Astrocyte of the spinal cord (primary cell): ENCODE results near the gene PYGL.
A peak's percentile ranks its signal among the peaks of the same experiment; 100 is the strongest.
"Not testable (repeated sequence)": the region's sequence is repeated elsewhere in the genome, so short reads cannot be mapped to it uniquely, and the experiment has no call there.

Experiments
- DNase-seq: peaks from one replicate; pipeline ENCODE4 v3.0.0; 2011; ENCODE audit warnings: low read depth, low spot score
- H3K4me3 ChIP-seq: 2 replicates; pipeline ENCODE4 v1.5.1; 2011; ENCODE audit warnings: low read depth, mild to moderate bottlenecking, low read length, moderate library complexity
- in situ Hi-C: cut with HindIII; loops from 2 replicates; pipeline ENCODE4 v1.10.0; 2017; ENCODE audit warnings: low sequenced_read_pairs
- TF ChIP-seq, protein P1 (sequence below): IDR thresholded peaks from 2 replicates; pipeline ENCODE4 v1.5.1; 2012; ENCODE audit warnings: low read depth, mild to moderate bottlenecking, low read length, inconsistent platforms

The PYGL gene

DNA sequence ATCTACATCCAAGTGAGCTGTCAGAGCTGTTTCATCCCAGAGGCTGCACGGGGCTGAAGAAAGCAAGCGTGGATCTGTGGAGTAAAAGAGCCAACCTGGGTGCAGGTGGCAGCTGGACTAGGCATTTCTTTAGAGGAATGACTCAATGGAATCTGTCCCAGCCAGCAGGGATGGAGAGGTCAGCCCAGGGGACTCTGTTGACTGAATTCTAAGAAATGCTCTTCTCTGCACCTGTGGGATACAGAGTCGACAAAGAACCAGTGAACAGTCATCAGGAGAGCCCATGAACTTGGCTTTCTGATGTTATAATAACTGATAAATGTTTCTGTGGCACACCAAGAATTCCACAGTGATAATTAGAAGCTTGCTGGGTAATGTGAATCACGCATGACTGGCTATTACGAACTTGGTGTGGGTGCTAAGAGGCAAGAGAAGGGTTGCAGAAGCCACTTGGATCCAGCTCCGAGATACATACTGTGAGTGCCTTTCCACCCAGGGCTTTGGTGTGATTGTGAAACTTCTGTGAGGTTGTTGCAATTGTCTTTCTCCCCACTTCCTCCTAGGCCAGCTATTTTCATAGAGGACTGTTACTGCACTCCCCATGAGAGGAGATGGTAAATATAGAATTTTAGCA lies 16.2 kb downstream of the PYGL start:
- in situ Hi-C loops, result no loop called here
- TF ChIP-seq, protein P1, sequence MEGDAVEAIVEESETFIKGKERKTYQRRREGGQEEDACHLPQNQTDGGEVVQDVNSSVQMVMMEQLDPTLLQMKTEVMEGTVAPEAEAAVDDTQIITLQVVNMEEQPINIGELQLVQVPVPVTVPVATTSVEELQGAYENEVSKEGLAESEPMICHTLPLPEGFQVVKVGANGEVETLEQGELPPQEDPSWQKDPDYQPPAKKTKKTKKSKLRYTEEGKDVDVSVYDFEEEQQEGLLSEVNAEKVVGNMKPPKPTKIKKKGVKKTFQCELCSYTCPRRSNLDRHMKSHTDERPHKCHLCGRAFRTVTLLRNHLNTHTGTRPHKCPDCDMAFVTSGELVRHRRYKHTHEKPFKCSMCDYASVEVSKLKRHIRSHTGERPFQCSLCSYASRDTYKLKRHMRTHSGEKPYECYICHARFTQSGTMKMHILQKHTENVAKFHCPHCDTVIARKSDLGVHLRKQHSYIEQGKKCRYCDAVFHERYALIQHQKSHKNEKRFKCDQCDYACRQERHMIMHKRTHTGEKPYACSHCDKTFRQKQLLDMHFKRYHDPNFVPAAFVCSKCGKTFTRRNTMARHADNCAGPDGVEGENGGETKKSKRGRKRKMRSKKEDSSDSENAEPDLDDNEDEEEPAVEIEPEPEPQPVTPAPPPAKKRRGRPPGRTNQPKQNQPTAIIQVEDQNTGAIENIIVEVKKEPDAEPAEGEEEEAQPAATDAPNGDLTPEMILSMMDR, result no peak

GRCh38 chr14:50926851-50927386 lies 17.4 kb downstream of the PYGL start:
- TF ChIP-seq, protein P1, result no peak
- no peak for DNase-seq
- no peak overlapping the region for H3K4me3 ChIP-seq
- in situ Hi-C loops, result no loop called here

More for the DNA sequence above, 16.2 kb downstream of the PYGL start:
- no peak overlapping the region for H3K4me3 ChIP-seq
- peak; percentile 63 for DNase-seq

- in situ Hi-C loops, result no loop called here
- no peak for DNase-seq
- TF ChIP-seq, protein P1, result no peak
- H3K4me3 ChIP-seq, result no peak overlapping the region
Observed at GRCh38 chr14:50924843-50925242, 19.4 kb downstream of the PYGL start.

- TF ChIP-seq, protein P1, result no peak
- in situ Hi-C loops, result no loop called here
- H3K4me3 ChIP-seq, result no peak overlapping the region
- no peak for DNase-seq
Observed at GRCh38 chr14:50924236-50924635, 20.0 kb downstream of the PYGL start.

GRCh38 chr14:50922803-50923202 lies 21.5 kb downstream of the PYGL start:
- TF ChIP-seq, protein P1, result no peak
- in situ Hi-C loops, result no loop called here
- no peak for DNase-seq

GRCh38 chr14:50920482-50921230 lies 23.6 kb downstream of the PYGL start:
- in situ Hi-C loops, result no loop called here
- peak; percentile 73 for DNase-seq
- TF ChIP-seq, protein P1, result no peak
- H3K4me3 ChIP-seq, result no peak overlapping the region

More at GRCh38 chr14:50922803-50923202, 21.5 kb downstream of the PYGL start:
- H3K4me3 ChIP-seq, result no peak overlapping the region

GRCh38 chr14:50919524-50919923 lies 24.8 kb downstream of the PYGL start:
- in situ Hi-C loops, H3K4me3 ChIP-seq, DNase-seq: not testable (repeated sequence)
